H1 (cell line): Measurements from ENCODE around the gene SGCD. TPM values are rescaled to one million over a fixed set of nuclear protein-coding genes. Genes with fewer than 3 reads are reported as not detected.

ENCODE experiments used
- CBX8 ChIP-seq: fragments of 300-800, 300-1000 bp; sonication (generic); IDR thresholded peaks from 2 replicates; pipeline ENCODE4 v1.7.1; 2016; ENCODE audit warnings: low read depth, low read length, borderline replicate concordance
- CHD1 ChIP-seq: IDR thresholded peaks from 2 replicates; pipeline ENCODE4 v1.6.1; 2012; ENCODE audit warnings: low read depth, low read length, improper control_type of control experiment
- EP300 ChIP-seq, 2 experiments: IDR thresholded peaks; 1 replicate in 1 of 2; 2 replicates in 1 of 2; pipeline ENCODE4 v1.6.1; 2011 to 2012; ENCODE audit warnings: low read depth in 2 of 2, low read length in 2 of 2, mild to moderate bottlenecking in 2 of 2, borderline replicate concordance in 1 of 2, inconsistent platforms in 1 of 2, moderate library complexity in 1 of 2
- JUN ChIP-seq: IDR thresholded peaks from 2 replicates; pipeline ENCODE4 v1.6.1; 2011; ENCODE audit warnings: low read depth, mild to moderate bottlenecking, improper control_type of control experiment, low read length
- JUND ChIP-seq: IDR thresholded peaks from 2 replicates; pipeline ENCODE4 v1.6.1; 2011; ENCODE audit warnings: mild to moderate bottlenecking, improper control_type of control experiment, low read length
- POU5F1 ChIP-seq: IDR thresholded peaks from 2 replicates; pipeline ENCODE4 v1.6.1; 2011; ENCODE audit warnings: low read depth, mild to moderate bottlenecking, low read length, moderate library complexity
- RNF2 ChIP-seq: fragments of 200-900, 300-1000 bp; sonication (generic); IDR thresholded peaks from 2 replicates; pipeline ENCODE4 v1.7.1; 2016; ENCODE audit warnings: borderline replicate concordance, low read depth, mild to moderate bottlenecking, antibody characterized with exemption, low read length; ENCODE audit not compliant: poor library complexity, severe bottlenecking; ENCODE audit errors: missing control alignments
- polyA plus RNA-seq, 7 experiments: library from polyadenylated mRNA; depleted of rRNA in 3 of 7; stranded (reverse) in 5 of 7; unstranded in 2 of 7; fragments of >200 nt in 5 of 7; fragments of 200-250 nt in 2 of 7; gene quantifications; 1 replicate in 5 of 7; 2 replicates in 1 of 7; 4 replicates in 1 of 7; pipeline versions ENCODE4 v1.2.1 to v1.2.3, GENCODE V29; 2011 to 2013; ENCODE audit warnings: missing spikeins in 2 of 7, mixed read lengths in 2 of 7
- total RNA-seq: library from RNA; stranded (reverse); fragmentation: NEBNext Ultra II Directional; extraction: Animal tissue kit (Norgen Biotek cat#: 25700); gene quantifications from 2 replicates; pipeline ENCODE4 v1.2.1, GENCODE V29; 2021
- TF ChIP-seq, protein P1 (sequence below): fragments of 300-600 bp; sonication (generic); IDR thresholded peaks from 2 replicates; pipeline ENCODE4 v1.7.1; 2012; ENCODE audit warnings: low read length, moderate library complexity, mild to moderate bottlenecking, inconsistent platforms; ENCODE audit not compliant: insufficient replicate concordance

SGCD gene
- total and polyA plus RNA-seq, 2 of the 8 experiments (the other 6 are each of a cell fraction or from before 2014, with no cell fraction given): 0.04 to 0.08 TPM

- TF ChIP-seq, protein P1, sequence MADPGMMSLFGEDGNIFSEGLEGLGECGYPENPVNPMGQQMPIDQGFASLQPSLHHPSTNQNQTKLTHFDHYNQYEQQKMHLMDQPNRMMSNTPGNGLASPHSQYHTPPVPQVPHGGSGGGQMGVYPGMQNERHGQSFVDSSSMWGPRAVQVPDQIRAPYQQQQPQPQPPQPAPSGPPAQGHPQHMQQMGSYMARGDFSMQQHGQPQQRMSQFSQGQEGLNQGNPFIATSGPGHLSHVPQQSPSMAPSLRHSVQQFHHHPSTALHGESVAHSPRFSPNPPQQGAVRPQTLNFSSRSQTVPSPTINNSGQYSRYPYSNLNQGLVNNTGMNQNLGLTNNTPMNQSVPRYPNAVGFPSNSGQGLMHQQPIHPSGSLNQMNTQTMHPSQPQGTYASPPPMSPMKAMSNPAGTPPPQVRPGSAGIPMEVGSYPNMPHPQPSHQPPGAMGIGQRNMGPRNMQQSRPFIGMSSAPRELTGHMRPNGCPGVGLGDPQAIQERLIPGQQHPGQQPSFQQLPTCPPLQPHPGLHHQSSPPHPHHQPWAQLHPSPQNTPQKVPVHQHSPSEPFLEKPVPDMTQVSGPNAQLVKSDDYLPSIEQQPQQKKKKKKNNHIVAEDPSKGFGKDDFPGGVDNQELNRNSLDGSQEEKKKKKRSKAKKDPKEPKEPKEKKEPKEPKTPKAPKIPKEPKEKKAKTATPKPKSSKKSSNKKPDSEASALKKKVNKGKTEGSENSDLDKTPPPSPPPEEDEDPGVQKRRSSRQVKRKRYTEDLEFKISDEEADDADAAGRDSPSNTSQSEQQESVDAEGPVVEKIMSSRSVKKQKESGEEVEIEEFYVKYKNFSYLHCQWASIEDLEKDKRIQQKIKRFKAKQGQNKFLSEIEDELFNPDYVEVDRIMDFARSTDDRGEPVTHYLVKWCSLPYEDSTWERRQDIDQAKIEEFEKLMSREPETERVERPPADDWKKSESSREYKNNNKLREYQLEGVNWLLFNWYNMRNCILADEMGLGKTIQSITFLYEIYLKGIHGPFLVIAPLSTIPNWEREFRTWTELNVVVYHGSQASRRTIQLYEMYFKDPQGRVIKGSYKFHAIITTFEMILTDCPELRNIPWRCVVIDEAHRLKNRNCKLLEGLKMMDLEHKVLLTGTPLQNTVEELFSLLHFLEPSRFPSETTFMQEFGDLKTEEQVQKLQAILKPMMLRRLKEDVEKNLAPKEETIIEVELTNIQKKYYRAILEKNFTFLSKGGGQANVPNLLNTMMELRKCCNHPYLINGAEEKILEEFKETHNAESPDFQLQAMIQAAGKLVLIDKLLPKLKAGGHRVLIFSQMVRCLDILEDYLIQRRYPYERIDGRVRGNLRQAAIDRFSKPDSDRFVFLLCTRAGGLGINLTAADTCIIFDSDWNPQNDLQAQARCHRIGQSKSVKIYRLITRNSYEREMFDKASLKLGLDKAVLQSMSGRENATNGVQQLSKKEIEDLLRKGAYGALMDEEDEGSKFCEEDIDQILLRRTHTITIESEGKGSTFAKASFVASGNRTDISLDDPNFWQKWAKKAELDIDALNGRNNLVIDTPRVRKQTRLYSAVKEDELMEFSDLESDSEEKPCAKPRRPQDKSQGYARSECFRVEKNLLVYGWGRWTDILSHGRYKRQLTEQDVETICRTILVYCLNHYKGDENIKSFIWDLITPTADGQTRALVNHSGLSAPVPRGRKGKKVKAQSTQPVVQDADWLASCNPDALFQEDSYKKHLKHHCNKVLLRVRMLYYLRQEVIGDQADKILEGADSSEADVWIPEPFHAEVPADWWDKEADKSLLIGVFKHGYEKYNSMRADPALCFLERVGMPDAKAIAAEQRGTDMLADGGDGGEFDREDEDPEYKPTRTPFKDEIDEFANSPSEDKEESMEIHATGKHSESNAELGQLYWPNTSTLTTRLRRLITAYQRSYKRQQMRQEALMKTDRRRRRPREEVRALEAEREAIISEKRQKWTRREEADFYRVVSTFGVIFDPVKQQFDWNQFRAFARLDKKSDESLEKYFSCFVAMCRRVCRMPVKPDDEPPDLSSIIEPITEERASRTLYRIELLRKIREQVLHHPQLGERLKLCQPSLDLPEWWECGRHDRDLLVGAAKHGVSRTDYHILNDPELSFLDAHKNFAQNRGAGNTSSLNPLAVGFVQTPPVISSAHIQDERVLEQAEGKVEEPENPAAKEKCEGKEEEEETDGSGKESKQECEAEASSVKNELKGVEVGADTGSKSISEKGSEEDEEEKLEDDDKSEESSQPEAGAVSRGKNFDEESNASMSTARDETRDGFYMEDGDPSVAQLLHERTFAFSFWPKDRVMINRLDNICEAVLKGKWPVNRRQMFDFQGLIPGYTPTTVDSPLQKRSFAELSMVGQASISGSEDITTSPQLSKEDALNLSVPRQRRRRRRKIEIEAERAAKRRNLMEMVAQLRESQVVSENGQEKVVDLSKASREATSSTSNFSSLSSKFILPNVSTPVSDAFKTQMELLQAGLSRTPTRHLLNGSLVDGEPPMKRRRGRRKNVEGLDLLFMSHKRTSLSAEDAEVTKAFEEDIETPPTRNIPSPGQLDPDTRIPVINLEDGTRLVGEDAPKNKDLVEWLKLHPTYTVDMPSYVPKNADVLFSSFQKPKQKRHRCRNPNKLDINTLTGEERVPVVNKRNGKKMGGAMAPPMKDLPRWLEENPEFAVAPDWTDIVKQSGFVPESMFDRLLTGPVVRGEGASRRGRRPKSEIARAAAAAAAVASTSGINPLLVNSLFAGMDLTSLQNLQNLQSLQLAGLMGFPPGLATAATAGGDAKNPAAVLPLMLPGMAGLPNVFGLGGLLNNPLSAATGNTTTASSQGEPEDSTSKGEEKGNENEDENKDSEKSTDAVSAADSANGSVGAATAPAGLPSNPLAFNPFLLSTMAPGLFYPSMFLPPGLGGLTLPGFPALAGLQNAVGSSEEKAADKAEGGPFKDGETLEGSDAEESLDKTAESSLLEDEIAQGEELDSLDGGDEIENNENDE: no peak
- no peak for TF ChIP-seq CHD1
- no peak for TF ChIP-seq POU5F1
- TF ChIP-seq EP300 (IDR thresholded peaks at IDR 0.05; ENCODE audit: borderline replicate concordance in 1 of 2, low read depth in 2 of 2, low read length in 2 of 2): no peak
- TF ChIP-seq JUN: no peak
- TF ChIP-seq JUND: no peak
- no peak for TF ChIP-seq CBX8
- no peak for TF ChIP-seq RNF2
- TF ChIP-seq, all 59 proteins: peak for 0
These were observed 267.4 kb downstream of the SGCD start (continued) for GRCh38 chr5:156594406-156594805.
